K562 (cell line): ENCODE data around the gene PHF10. TPM values are rescaled to one million over a fixed set of nuclear protein-coding genes. Genes with fewer than 3 reads are reported as not detected.

Source experiments
- ARHGAP35 ChIP-seq: fragments of 450-650 bp; IDR thresholded peaks from 2 replicates; pipeline ENCODE4 v1.6.1; 2018; ENCODE audit not compliant: partially characterized antibody
- CTBP1 ChIP-seq: fragments of 450-650 bp; IDR thresholded peaks from 2 replicates; pipeline ENCODE4 v1.6.1; 2016; ENCODE audit warnings: borderline replicate concordance
- DPF2 ChIP-seq: fragments of 450-650 bp; IDR thresholded peaks from 2 replicates; pipeline ENCODE4 v1.6.1; 2016
- GABPA ChIP-seq: fragments of 200-800 bp; sonication (Bioruptor generic); conservative IDR thresholded peaks from 2 replicates; pipeline ENCODE4 v1.6.1; 2016; ENCODE audit warnings: low read depth, missing genetic modification characterization, missing compliant biosample characterization
- HCFC1 ChIP-seq: IDR thresholded peaks from 2 replicates; pipeline ENCODE4 v1.6.1; 2012; ENCODE audit warnings: low read depth, low read length, improper control_type of control experiment
- HOXB6 ChIP-seq: fragments of 250-450 bp; sonication (Bioruptor Pico); IDR thresholded peaks from 2 replicates; pipeline ENCODE4 v1.5.1; 2022; ENCODE audit warnings: mild to moderate bottlenecking, borderline replicate concordance
- KDM5B ChIP-seq: fragments of 200-600 bp; sonication (generic); IDR thresholded peaks from 2 replicates; pipeline ENCODE4 v1.6.1; 2012; ENCODE audit warnings: low read depth, mild to moderate bottlenecking, moderate library complexity, low read length, control low read depth, inconsistent platforms; ENCODE audit not compliant: insufficient replicate concordance
- KHSRP ChIP-seq: fragments of 450-650 bp; IDR thresholded peaks from 2 replicates; pipeline ENCODE4 v1.6.1; 2017
- MCM5 ChIP-seq: fragments of 450-650 bp; IDR thresholded peaks from 2 replicates; pipeline ENCODE4 v1.6.1; 2016; ENCODE audit warnings: low read depth
- MTF1 ChIP-seq: fragments of 250-450 bp; sonication (Bioruptor Pico); IDR thresholded peaks from 2 replicates; pipeline ENCODE4 v1.9.0; 2021; ENCODE audit warnings: moderate library complexity, mild to moderate bottlenecking, inconsistent platforms, borderline replicate concordance
- NFYB ChIP-seq: IDR thresholded peaks from 2 replicates; pipeline ENCODE4 v1.6.1; 2011; ENCODE audit warnings: mild to moderate bottlenecking, moderate library complexity; ENCODE audit not compliant: insufficient read length; ENCODE audit errors: extremely low read depth
- NONO ChIP-seq, 2 experiments: fragments of 200-400 bp in 1 of 2; fragments of 450-650 bp in 1 of 2; formaldehyde crosslinking in 1 of 2; IDR thresholded peaks; 2 replicates each; pipeline ENCODE4 v1.6.1; 2017; ENCODE audit warnings: low read depth in 2 of 2, mild to moderate bottlenecking in 2 of 2, moderate library complexity in 2 of 2, low read length in 1 of 2
- PHB ChIP-seq: fragments of 250-450 bp; sonication (Bioruptor Pico); IDR thresholded peaks from 2 replicates; pipeline ENCODE4 v1.5.0; 2021
- SMAD3 ChIP-seq: fragments of 450-650 bp; formaldehyde crosslinking; conservative IDR thresholded peaks from 2 replicates; pipeline ENCODE4 v1.4.0; 2020; ENCODE audit warnings: mild to moderate bottlenecking
- SMAD4 ChIP-seq: fragments of 250-450 bp; sonication (Bioruptor Pico); conservative IDR thresholded peaks from 2 replicates; pipeline ENCODE4 v1.8.0; 2021; ENCODE audit warnings: inconsistent platforms, mild to moderate bottlenecking, moderate library complexity
- SMARCA4 ChIP-seq: fragments of 450-650 bp; IDR thresholded peaks from 2 replicates; pipeline ENCODE4 v1.6.1; 2016
- SRSF9 ChIP-seq: fragments of 200-400 bp; formaldehyde crosslinking; IDR thresholded peaks from 2 replicates; pipeline ENCODE4 v1.6.1; 2017; ENCODE audit warnings: low read depth, low read length, borderline replicate concordance
- STAG1 ChIP-seq: sonication (generic); formaldehyde crosslinking; IDR thresholded peaks from 2 replicates; pipeline ENCODE4 v1.5.0; 2020; ENCODE audit warnings: missing genetic modification reagents, borderline replicate concordance
- TAF1 ChIP-seq: IDR thresholded peaks from 2 replicates; pipeline ENCODE4 v1.6.1; 2011; ENCODE audit warnings: mild to moderate bottlenecking, low read length, moderate library complexity; ENCODE audit not compliant: insufficient read depth, control insufficient read depth, severe bottlenecking; ENCODE audit errors: extremely low read depth
- TAL1 ChIP-seq: fragments of 450-650 bp; IDR thresholded peaks from 2 replicates; pipeline ENCODE4 v1.6.1; 2016; ENCODE audit warnings: mild to moderate bottlenecking
- U2AF1 ChIP-seq: fragments of 200-400 bp; formaldehyde crosslinking; optimal IDR thresholded peaks from 2 replicates; pipeline ENCODE3; 2017; ENCODE audit warnings: mild to moderate bottlenecking, low read depth, low read length, moderate library complexity
- ZBTB7A ChIP-seq: IDR thresholded peaks from 2 replicates; pipeline ENCODE4 v1.6.1; 2011; ENCODE audit warnings: low read depth, mild to moderate bottlenecking, low read length, moderate library complexity, borderline replicate concordance; ENCODE audit not compliant: control insufficient read depth
- ZNF124 ChIP-seq: sonication (generic); formaldehyde crosslinking; IDR thresholded peaks from 2 replicates; pipeline ENCODE4 v1.8.1; 2022; ENCODE audit warnings: missing genetic modification reagents
- ZNF134 ChIP-seq: fragments of 250-450 bp; sonication (Bioruptor Pico); conservative IDR thresholded peaks from 2 replicates; pipeline ENCODE4 v1.4.0; 2020
- ZNF232 ChIP-seq: sonication (generic); formaldehyde crosslinking; IDR thresholded peaks from 2 replicates; pipeline ENCODE4 v1.8.0; 2022; ENCODE audit warnings: mild to moderate bottlenecking, missing genetic modification reagents
- polyA plus RNA-seq, 8 experiments: library from polyadenylated mRNA; depleted of rRNA in 4 of 8; stranded (reverse) in 5 of 8; unstranded in 3 of 8; fragments of >200 nt; fragmentation: Nextera tagmentation in 2 of 8; fragmentation: Illumina TruSeq in 1 of 8; extraction: Ambion mirVana in 2 of 8; extraction: Trizol in 1 of 8; gene quantifications; 2 replicates each; pipeline versions ENCODE4 v1.2.1 to v1.2.3, GENCODE V29; 2011 to 2014; ENCODE audit warnings: inconsistent platforms in 1 of 8, missing spikeins in 1 of 8
- total RNA-seq, 7 experiments: library from RNA; depleted of rRNA in 6 of 7; stranded (reverse); fragments of >200 nt in 6 of 7; fragmentation: Illumina TruSeq in 2 of 7; extraction: Trizol in 2 of 7; gene quantifications; 2 replicates each; pipeline versions ENCODE4 v1.2.1 to v1.2.3, GENCODE V29; 2011 to 2021; ENCODE audit warnings: low replicate concordance in 1 of 7
- TF ChIP-seq, protein P1 (sequence below): sonication (generic); formaldehyde crosslinking; IDR thresholded peaks from 2 replicates; pipeline ENCODE4 v1.8.0; 2023; ENCODE audit warnings: missing genetic modification reagents, mild to moderate bottlenecking, borderline replicate concordance

PHF10 gene
- total and polyA plus RNA-seq, 9 of the 15 experiments (the other 6 are each of a cell fraction or from before 2014, with no cell fraction given), result 23.9 to 88.9 (median 46.0) TPM

DNA sequence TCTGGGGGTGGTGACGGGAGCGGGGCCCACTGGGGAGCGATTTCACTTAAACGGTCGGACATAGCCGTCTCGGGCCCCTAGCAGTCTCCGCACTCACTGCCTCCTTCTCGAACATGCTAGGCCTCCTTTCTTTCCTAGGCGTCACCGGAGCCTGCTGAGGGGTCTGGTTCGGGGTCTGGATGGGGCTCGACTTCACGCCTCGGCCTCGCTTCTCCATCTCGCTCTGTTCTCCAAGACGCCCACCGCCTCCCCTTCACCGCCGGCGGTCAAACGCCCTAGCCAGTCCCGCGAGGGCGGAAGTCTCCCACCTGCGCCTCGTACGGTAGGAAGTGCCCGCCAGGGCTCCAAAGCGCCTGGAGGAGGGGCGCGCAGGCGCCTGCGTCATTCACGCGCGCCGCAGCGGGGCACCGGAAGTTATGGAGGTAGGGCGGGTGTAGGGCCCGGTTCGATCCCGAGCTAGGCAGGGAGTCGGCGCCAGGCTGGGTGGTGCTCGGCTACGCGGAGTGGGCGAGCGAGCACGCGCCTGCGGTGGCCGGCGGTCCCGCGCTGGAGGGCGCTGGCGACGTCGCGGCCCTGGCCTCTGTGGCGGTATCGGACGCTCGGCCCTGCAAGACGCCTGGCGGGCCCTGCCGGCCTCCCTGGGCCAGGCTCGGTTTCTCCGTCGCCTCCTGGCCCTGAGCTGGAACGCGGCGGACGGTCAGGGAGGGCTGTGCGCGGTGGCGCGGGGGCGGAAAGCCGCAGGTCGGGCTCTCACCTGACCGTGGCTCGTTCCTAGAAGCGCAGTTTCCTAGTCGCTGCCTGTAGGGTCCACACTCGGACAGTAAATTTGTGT is 27.2 kb upstream of the PHF10 start, which contains the start of the genes DYNLT2 and ERMARD (continued):
- TF ChIP-seq MTF1 (CRISPR knock-in tag) (no peak), MCM5 (no peak), U2AF1 (peak; percentile 93), HOXB6 (CRISPR knock-in tag) (no peak), SMAD4 (CRISPR knock-in tag) (peak; percentile 80), KDM5B (peak; percentile 83), ZNF134 (CRISPR knock-in tag) (no peak), TAF1 (peak; percentile 97), DPF2 (0 out of 2 replicates have a peak, but pooled peaks have one; percentile 49), NFYB (no peak), ZNF124 (CRISPR knock-in tag) (no peak), ARHGAP35 (no peak), SMAD3 (no peak), ZBTB7A (peak; percentile 89), TAL1 (no peak), CTBP1 (peak; percentile 89), SRSF9 (no peak), KHSRP (peak; percentile 76), PHB (CRISPR knock-in tag) (no peak), GABPA (peak; percentile 97), ZNF232 (no peak), SMARCA4 (peak; percentile 46), NONO (IDR thresholded peaks at IDR 0.05; ENCODE audit: low read depth in 2 of 2, low read length in 1 of 2) (peak; percentile 74 to 92; a peak in 2 of 4 replicates), HCFC1 (peak; percentile 92), STAG1 (CRISPR knock-in tag) (peak; percentile 51; the same call in 1 of the 2 replicates)
- TF ChIP-seq, protein P1, sequence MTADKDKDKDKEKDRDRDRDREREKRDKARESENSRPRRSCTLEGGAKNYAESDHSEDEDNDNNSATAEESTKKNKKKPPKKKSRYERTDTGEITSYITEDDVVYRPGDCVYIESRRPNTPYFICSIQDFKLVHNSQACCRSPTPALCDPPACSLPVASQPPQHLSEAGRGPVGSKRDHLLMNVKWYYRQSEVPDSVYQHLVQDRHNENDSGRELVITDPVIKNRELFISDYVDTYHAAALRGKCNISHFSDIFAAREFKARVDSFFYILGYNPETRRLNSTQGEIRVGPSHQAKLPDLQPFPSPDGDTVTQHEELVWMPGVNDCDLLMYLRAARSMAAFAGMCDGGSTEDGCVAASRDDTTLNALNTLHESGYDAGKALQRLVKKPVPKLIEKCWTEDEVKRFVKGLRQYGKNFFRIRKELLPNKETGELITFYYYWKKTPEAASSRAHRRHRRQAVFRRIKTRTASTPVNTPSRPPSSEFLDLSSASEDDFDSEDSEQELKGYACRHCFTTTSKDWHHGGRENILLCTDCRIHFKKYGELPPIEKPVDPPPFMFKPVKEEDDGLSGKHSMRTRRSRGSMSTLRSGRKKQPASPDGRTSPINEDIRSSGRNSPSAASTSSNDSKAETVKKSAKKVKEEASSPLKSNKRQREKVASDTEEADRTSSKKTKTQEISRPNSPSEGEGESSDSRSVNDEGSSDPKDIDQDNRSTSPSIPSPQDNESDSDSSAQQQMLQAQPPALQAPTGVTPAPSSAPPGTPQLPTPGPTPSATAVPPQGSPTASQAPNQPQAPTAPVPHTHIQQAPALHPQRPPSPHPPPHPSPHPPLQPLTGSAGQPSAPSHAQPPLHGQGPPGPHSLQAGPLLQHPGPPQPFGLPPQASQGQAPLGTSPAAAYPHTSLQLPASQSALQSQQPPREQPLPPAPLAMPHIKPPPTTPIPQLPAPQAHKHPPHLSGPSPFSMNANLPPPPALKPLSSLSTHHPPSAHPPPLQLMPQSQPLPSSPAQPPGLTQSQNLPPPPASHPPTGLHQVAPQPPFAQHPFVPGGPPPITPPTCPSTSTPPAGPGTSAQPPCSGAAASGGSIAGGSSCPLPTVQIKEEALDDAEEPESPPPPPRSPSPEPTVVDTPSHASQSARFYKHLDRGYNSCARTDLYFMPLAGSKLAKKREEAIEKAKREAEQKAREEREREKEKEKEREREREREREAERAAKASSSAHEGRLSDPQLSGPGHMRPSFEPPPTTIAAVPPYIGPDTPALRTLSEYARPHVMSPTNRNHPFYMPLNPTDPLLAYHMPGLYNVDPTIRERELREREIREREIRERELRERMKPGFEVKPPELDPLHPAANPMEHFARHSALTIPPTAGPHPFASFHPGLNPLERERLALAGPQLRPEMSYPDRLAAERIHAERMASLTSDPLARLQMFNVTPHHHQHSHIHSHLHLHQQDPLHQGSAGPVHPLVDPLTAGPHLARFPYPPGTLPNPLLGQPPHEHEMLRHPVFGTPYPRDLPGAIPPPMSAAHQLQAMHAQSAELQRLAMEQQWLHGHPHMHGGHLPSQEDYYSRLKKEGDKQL, result peak; percentile 27; the same call in 1 of the 2 replicates
